D721Med (cell line): ENCODE measurements around the gene DLL3.

Experiments used
- DNase-seq: peaks from one replicate; pipeline ENCODE4 v3.0.0; 2011; ENCODE audit warnings: low spot score; ENCODE audit not compliant: insufficient read length
- FAIRE-seq: peaks from 2 replicates; lab custom pipeline; 2011; peaks lifted over from hg19 to GRCh38; lab: Jason Lieb, UNC
- TF ChIP-seq, protein P1 (sequence below): IDR thresholded peaks from 2 replicates; pipeline ENCODE4 v1.5.1; 2012; ENCODE audit warnings: mild to moderate bottlenecking, control low read depth; ENCODE audit not compliant: insufficient read depth; ENCODE audit errors: missing control alignments

Gene DLL3

DNA sequence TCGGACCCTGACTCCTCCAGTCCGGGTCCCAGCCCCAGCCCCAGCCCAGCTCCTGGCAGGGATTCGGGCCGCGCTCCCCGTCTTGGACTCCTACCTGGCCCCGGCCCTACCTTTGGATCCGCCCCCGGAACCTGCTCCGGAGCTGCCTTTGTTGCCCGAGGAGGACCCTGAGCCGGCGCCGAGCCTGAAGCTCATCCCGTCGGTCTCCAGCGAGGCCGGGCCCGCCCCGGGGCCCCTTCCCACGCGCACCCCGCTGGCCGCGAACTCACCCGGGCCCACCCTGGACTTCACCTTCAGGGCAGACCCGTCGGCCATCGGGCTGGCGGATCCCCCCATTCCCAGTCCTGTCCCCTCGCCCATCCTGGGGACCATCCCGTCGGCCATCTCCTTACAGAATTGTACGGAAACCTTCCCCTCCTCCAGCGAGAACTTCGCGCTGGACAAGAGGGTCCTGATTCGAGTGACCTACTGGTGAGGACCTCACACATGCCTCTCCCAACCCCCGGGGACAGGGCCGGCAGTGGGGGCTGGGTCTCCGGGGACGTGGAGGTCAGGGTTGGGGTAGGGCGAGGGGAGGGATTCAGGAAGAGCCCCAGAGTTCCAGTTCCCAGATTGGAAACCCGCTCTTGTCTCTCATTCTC lies 16.9 kb downstream of the DLL3 start:
- TF ChIP-seq, protein P1, sequence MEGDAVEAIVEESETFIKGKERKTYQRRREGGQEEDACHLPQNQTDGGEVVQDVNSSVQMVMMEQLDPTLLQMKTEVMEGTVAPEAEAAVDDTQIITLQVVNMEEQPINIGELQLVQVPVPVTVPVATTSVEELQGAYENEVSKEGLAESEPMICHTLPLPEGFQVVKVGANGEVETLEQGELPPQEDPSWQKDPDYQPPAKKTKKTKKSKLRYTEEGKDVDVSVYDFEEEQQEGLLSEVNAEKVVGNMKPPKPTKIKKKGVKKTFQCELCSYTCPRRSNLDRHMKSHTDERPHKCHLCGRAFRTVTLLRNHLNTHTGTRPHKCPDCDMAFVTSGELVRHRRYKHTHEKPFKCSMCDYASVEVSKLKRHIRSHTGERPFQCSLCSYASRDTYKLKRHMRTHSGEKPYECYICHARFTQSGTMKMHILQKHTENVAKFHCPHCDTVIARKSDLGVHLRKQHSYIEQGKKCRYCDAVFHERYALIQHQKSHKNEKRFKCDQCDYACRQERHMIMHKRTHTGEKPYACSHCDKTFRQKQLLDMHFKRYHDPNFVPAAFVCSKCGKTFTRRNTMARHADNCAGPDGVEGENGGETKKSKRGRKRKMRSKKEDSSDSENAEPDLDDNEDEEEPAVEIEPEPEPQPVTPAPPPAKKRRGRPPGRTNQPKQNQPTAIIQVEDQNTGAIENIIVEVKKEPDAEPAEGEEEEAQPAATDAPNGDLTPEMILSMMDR: no peak
- FAIRE-seq (no peak), DNase-seq (no peak)

DNA sequence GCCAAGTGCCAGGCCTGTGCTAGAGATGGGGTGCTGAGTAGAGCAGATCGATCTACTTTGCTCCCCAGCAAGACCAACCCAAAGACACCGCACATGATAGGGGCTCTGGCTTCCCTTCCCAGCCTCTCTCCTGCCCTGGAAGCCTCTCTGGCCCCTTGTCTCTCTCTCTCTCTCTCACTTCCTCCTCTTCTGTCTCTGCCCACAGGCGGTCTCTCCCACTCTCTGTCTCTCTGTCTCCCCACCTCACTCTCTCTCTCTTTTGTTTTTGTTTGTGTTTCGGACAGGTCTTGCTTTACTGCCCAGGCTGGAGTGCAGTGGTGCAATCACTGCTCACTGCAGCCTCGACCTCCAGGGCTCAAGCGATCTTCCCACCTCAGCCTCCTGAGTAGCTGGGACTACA lies 17.5 kb downstream of the DLL3 start:
- TF ChIP-seq, protein P1: no peak
- DNase-seq (no peak), FAIRE-seq (no peak)

- no peak for FAIRE-seq
- no peak for DNase-seq
- TF ChIP-seq, protein P1: no peak
These were observed 18.7 kb downstream of the DLL3 start for GRCh38 chr19:39517432-39517831.

- FAIRE-seq: no peak
- TF ChIP-seq, protein P1: no peak
- DNase-seq: no peak
These were observed 19.7 kb downstream of the DLL3 start for GRCh38 chr19:39518458-39518857.

- FAIRE-seq (no peak), DNase-seq (no peak)
- TF ChIP-seq, protein P1: no peak
These were observed 20.2 kb downstream of the DLL3 start for GRCh38 chr19:39518975-39519374.

DNA sequence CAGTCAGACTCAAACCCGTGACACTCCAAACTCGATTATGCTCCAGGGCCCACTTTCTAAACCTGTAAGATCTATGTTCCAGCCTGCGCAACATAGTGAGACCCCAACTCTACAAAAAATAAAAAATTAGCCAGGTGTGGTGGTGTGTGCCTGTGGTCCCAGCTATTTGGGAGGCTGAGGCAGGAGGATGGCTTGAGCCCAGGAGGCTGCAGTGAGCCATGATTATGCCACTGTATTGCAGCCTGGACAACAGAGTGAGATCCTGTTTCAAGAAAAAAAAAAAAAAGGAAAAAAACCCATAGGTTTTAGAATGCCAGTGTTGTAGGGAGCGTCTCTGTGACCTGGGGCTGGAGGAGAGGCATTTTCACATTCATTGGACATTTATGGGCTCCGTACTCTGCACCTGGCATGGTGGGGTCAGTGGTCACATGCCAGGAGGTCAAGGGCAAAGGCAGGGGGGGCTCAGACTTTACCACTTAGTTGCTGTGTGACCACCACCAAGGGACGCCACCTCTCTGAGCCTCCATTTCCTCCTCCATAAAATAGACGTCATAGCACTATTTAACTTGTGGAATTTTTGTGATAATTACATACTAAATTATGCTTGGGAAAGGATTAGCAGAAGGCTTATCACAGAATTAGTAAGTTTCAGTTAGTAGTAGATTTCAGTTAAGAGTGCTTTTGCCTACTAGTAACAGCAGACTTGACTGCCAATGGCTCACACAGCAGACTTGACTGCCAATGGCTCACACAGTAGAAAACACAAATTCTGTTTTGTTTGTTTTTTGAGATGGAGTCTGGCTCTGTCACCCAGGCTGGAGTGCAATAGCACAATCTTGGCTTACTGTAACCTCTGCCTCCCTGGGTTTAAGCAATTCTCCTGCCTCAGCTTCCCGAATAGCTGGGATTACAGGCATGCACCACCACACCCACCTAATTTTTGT lies 22.1 kb downstream of the DLL3 start:
- DNase-seq: no peak
- TF ChIP-seq, protein P1: no peak
- no peak for FAIRE-seq
